Liver (tissue), 9 donors: ENCODE measurements around the gene FAM241B. TPM values are rescaled to one million over a fixed set of nuclear protein-coding genes. Genes with fewer than 3 reads are reported as not detected.

ENCODE experiments used
- DNase-seq: peaks from one replicate; pipeline ENCODE4 v3.0.0-alpha.2; 2017; ENCODE audit warnings: low spot score
- H3K27ac ChIP-seq, 2 donors: one replicate each; pipeline ENCODE4 v1.7.0; 2013; ENCODE audit warnings: inconsistent platforms in 2 of 2, low read length in 2 of 2, control low read depth in 1 of 2, low read depth in 1 of 2, mild to moderate bottlenecking in 1 of 2
- H3K27me3 ChIP-seq, 4 donors: one replicate each; pipeline versions ENCODE4 v1.6.1 to v1.7.0; 2013; ENCODE audit warnings: low read length in 3 of 4, inconsistent platforms in 1 of 4, mild to moderate bottlenecking in 1 of 4, moderate library complexity in 1 of 4; ENCODE audit not compliant: control insufficient read depth in 4 of 4, insufficient read depth in 4 of 4
- H3K36me3 ChIP-seq, 4 donors: one replicate each; pipeline versions ENCODE4 v1.6.1 to v1.7.0; 2013; ENCODE audit warnings: low read length in 3 of 4, mild to moderate bottlenecking in 3 of 4, low read depth in 1 of 4, moderate library complexity in 1 of 4; ENCODE audit not compliant: control insufficient read depth in 4 of 4, insufficient read depth in 3 of 4
- H3K4me1 ChIP-seq, 4 donors: one replicate each; pipeline versions ENCODE4 v1.6.1 to v1.7.0; 2013; ENCODE audit warnings: low read length in 3 of 4, mild to moderate bottlenecking in 3 of 4, moderate library complexity in 1 of 4; ENCODE audit not compliant: control insufficient read depth in 4 of 4, insufficient read depth in 4 of 4
- H3K4me3 ChIP-seq, 3 donors: one replicate each; pipeline versions ENCODE4 v1.6.1 to v1.7.0; 2013; ENCODE audit warnings: low read length in 3 of 3, control low read depth in 1 of 3, low read depth in 1 of 3, mild to moderate bottlenecking in 1 of 3
- H3K9ac ChIP-seq, 2 donors: one replicate each; pipeline ENCODE4 v1.7.0; 2013; ENCODE audit warnings: low read length in 2 of 2, mild to moderate bottlenecking in 2 of 2, moderate library complexity in 2 of 2, control low read depth in 1 of 2, low read depth in 1 of 2
- H3K9me3 ChIP-seq, 4 donors: one replicate each; pipeline versions ENCODE4 v1.6.1 to v1.7.0; 2013; ENCODE audit warnings: low read length in 3 of 4; ENCODE audit not compliant: control insufficient read depth in 4 of 4
- EGR1 ChIP-seq, 2 donors: IDR thresholded peaks; 2 replicates each; pipeline ENCODE4 v1.6.1; 2016 to 2018; ENCODE audit warnings: antibody characterized with exemption in 2 of 2, low read depth in 2 of 2
- FOXA1 ChIP-seq: IDR thresholded peaks from 2 replicates; pipeline ENCODE4 v1.6.1; 2016; ENCODE audit warnings: antibody characterized with exemption
- FOXA2 ChIP-seq: IDR thresholded peaks from 2 replicates; pipeline ENCODE4 v1.6.1; 2016; ENCODE audit warnings: antibody characterized with exemption
- GABPA ChIP-seq, 2 donors: IDR thresholded peaks in 1 of 2; conservative IDR thresholded peaks in 1 of 2; 2 replicates each; pipeline ENCODE4 v1.6.1; 2016; ENCODE audit warnings: antibody characterized with exemption in 2 of 2, mild to moderate bottlenecking in 1 of 2, moderate library complexity in 1 of 2
- HNF4A ChIP-seq, 2 donors: conservative IDR thresholded peaks; 2 replicates each; pipeline ENCODE4 v1.6.1; 2016; ENCODE audit warnings: antibody characterized with exemption in 2 of 2, mild to moderate bottlenecking in 2 of 2
- HNF4G ChIP-seq: IDR thresholded peaks from 2 replicates; pipeline ENCODE4 v1.6.1; 2016; ENCODE audit warnings: antibody characterized with exemption
- JUND ChIP-seq, 2 donors: IDR thresholded peaks; 2 replicates each; pipeline ENCODE4 v1.6.1; 2016; ENCODE audit warnings: antibody characterized with exemption in 2 of 2
- NR2F2 ChIP-seq: IDR thresholded peaks from 2 replicates; pipeline ENCODE4 v1.6.1; 2016; ENCODE audit warnings: antibody characterized with exemption
- RAD21 ChIP-seq, 2 donors: IDR thresholded peaks; 2 replicates each; pipeline ENCODE4 v1.6.1; 2016; ENCODE audit warnings: antibody characterized with exemption in 2 of 2, mild to moderate bottlenecking in 2 of 2
- RXRA ChIP-seq, 2 donors: IDR thresholded peaks; 2 replicates each; pipeline ENCODE4 v1.6.1; 2017 to 2018; ENCODE audit warnings: antibody characterized with exemption in 2 of 2, mild to moderate bottlenecking in 1 of 2
- SP1 ChIP-seq: IDR thresholded peaks from 2 replicates; pipeline ENCODE4 v1.6.1; 2018; ENCODE audit warnings: antibody characterized with exemption, mild to moderate bottlenecking
- TAF1 ChIP-seq: conservative IDR thresholded peaks from 2 replicates; pipeline ENCODE4 v1.6.1; 2016; ENCODE audit warnings: antibody characterized with exemption, mild to moderate bottlenecking
- YY1 ChIP-seq: IDR thresholded peaks from 2 replicates; pipeline ENCODE4 v1.6.1; 2016; ENCODE audit warnings: antibody characterized with exemption, mild to moderate bottlenecking
- WGBS: extraction: QIAGEN DNeasy Blood & Tissue Kit; methylation state at CpG from one replicate; pipeline ENCODE4 v1.1.7; 2013; 5-methylcytosine and 5-hydroxymethylcytosine counted together
- polyA plus RNA-seq, 2 donors: library from polyadenylated mRNA; stranded (reverse) in 1 of 2; unstranded in 1 of 2; fragments of 200-250 nt in 1 of 2; fragments of >200 nt in 1 of 2; fragmentation: Nextera tagmentation in 1 of 2; extraction: Ambion mirVana in 1 of 2; gene quantifications; one replicate each; pipeline versions ENCODE4 v1.2.1 to v1.2.3, GENCODE V29; 2013 to 2015
- total RNA-seq, 2 donors: library from RNA; depleted of rRNA; stranded (reverse); fragments of >200 nt; gene quantifications; one replicate each; pipeline ENCODE4 v1.2.3, GENCODE V29; 2014
- TF ChIP-seq, protein P1 (sequence below): IDR thresholded peaks from 2 replicates; pipeline ENCODE4 v1.6.1; 2016; ENCODE audit warnings: antibody characterized with exemption
- TF ChIP-seq, protein P2 (sequence below): IDR thresholded peaks from 2 replicates; pipeline ENCODE4 v1.6.1; 2016; ENCODE audit warnings: antibody characterized with exemption
- TF ChIP-seq, protein P3 (sequence below): IDR thresholded peaks from 2 replicates; pipeline ENCODE4 v1.6.1; 2016; ENCODE audit warnings: antibody characterized with exemption
- TF ChIP-seq, protein P4 (sequence below): fragments of 150-350 bp; IDR thresholded peaks from 2 replicates; pipeline ENCODE4 v1.5.1; 2017; ENCODE audit warnings: improper control_type of control experiment, low read depth, low read length; ENCODE audit not compliant: missing input control
- TF ChIP-seq, protein P5 (sequence below): IDR thresholded peaks from 2 replicates; pipeline ENCODE4 v1.6.1; 2016; ENCODE audit warnings: antibody characterized with exemption, mild to moderate bottlenecking
- donor health status: healthy.
- donor health status: healthy.
- donor health status: healthy.
- donor health status: healthy.
- donor health status: healthy.

FAM241B gene, protein sequence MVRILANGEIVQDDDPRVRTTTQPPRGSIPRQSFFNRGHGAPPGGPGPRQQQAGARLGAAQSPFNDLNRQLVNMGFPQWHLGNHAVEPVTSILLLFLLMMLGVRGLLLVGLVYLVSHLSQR
- total RNA-seq: under 1 TPM; 0.84 to 0.89 TPM
- polyA plus RNA-seq: 1 to 10 TPM; 2.4 to 2.5 TPM

DNA sequence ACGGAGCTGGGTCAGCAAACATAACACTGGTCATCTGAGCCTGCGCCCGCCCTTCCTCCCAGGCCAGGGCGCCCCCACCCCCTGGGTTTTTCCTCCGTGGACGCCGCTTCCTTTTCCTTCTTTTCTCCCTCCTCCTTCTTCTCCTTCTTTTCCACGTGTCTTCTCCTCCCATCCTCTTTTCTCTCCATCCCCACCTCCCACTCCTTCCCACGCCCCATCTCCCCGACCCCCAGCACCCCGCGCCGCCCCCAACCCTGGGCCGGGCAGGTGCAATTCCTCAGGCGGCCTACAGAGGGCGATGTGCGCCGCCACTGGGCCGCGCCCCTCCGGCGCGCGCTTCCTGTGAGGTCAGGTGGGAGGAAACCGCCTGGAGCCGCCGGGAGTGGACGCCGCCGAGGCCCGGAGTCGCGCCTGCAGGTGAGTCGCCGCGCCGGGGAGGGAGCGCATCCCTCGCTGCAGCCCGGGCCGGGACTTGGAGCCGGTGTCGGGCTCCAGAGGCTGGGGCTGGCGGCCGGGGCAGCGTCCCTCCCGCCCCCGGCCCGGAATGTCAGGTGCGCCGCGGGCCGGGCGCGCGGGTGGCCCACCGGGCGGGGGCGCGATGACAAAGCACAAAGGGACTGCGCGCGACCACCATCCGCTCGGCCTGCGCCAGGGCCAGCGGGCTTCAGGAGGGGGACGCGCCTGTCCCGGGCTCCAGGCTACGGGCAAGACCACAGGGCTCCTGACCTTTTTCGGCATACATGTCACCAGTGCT lies at the start of gene FAM241B:
TSS of gene FAM241B (plus strand) at position 351 of the 754 bp plus-strand sequence. CDS start 1,497 bp downstream, outside the sequence.
- DNase-seq: peak; percentile 57
- Histone ChIP-seq H3K4me1 (peaks cover 2 to 13% (median 8%) of the 10 kb centered on the region in 4 donors), H3K36me3 (no peaks in the 10 kb centered on the region), H3K27me3 (no peaks in the 10 kb centered on the region), H3K9ac (peak within 1 kb of the TSS in 1 of 2 donors; percentile 7), H3K4me3 (peak within 1 kb of the TSS in 2 of 3 donors; percentile 66 to 71), H3K27ac (no peak within 1 kb of the TSS), H3K9me3 (no peaks in the 10 kb centered on the region)
- TF ChIP-seq, protein P1, sequence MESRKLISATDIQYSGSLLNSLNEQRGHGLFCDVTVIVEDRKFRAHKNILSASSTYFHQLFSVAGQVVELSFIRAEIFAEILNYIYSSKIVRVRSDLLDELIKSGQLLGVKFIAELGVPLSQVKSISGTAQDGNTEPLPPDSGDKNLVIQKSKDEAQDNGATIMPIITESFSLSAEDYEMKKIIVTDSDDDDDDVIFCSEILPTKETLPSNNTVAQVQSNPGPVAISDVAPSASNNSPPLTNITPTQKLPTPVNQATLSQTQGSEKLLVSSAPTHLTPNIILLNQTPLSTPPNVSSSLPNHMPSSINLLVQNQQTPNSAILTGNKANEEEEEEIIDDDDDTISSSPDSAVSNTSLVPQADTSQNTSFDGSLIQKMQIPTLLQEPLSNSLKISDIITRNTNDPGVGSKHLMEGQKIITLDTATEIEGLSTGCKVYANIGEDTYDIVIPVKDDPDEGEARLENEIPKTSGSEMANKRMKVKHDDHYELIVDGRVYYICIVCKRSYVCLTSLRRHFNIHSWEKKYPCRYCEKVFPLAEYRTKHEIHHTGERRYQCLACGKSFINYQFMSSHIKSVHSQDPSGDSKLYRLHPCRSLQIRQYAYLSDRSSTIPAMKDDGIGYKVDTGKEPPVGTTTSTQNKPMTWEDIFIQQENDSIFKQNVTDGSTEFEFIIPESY: no peak
- TF ChIP-seq, protein P2, sequence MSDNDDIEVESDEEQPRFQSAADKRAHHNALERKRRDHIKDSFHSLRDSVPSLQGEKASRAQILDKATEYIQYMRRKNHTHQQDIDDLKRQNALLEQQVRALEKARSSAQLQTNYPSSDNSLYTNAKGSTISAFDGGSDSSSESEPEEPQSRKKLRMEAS: no peak
- TF ChIP-seq TAF1 (no peak), SP1 (no peak), RAD21 (IDR thresholded peaks at IDR 0.05) (peak in 1 of 2 donors; percentile 48), NR2F2 (no peak), YY1 (no peak), JUND (IDR thresholded peaks at IDR 0.05) (no peak), RXRA (IDR thresholded peaks at IDR 0.05) (no peak), FOXA1 (no peak)
- TF ChIP-seq, protein P3, sequence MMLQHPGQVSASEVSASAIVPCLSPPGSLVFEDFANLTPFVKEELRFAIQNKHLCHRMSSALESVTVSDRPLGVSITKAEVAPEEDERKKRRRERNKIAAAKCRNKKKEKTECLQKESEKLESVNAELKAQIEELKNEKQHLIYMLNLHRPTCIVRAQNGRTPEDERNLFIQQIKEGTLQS: no peak
- TF ChIP-seq, protein P4, sequence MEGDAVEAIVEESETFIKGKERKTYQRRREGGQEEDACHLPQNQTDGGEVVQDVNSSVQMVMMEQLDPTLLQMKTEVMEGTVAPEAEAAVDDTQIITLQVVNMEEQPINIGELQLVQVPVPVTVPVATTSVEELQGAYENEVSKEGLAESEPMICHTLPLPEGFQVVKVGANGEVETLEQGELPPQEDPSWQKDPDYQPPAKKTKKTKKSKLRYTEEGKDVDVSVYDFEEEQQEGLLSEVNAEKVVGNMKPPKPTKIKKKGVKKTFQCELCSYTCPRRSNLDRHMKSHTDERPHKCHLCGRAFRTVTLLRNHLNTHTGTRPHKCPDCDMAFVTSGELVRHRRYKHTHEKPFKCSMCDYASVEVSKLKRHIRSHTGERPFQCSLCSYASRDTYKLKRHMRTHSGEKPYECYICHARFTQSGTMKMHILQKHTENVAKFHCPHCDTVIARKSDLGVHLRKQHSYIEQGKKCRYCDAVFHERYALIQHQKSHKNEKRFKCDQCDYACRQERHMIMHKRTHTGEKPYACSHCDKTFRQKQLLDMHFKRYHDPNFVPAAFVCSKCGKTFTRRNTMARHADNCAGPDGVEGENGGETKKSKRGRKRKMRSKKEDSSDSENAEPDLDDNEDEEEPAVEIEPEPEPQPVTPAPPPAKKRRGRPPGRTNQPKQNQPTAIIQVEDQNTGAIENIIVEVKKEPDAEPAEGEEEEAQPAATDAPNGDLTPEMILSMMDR: peak; percentile 75
- 5% methylated on average over 72 of the region's 72 CpGs for WGBS

DNA sequence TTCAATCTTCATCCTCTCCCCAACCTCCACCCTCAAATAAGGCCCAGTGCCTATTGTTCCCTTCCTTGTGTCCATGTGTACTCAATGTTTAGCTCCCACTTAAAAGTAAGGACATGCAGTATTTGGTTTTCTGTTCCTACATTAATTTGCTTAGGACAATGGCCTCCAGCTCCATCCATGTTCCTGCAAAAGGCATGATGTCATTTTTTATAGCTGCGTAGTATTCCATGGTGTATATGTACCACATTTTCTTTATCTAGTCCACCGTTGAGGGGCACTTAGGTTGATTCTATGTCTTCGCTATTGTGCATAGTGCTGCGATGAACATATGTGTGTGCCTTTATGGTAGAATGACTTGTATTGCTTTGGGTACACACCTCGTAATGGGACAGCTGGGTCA lies 49.6 kb upstream of the FAM241B start:
- peaks cover 0 to 9% (median 3%) of the 10 kb centered on the region in 4 donors for H3K4me1 ChIP-seq
- DNase-seq: no peak
- 65% methylated on average over 5 of the region's 5 CpGs for WGBS
- peaks cover 0 to 26% (median 2%) of the 10 kb centered on the region in 4 donors for H3K27me3 ChIP-seq
- no peak overlapping the region for H3K27ac ChIP-seq
- no peaks in the 10 kb centered on the region for H3K9me3 ChIP-seq
- no peak overlapping the region for H3K4me3 ChIP-seq
- no peak overlapping the region for H3K9ac ChIP-seq
- no peaks in the 10 kb centered on the region for H3K36me3 ChIP-seq
- TF ChIP-seq, protein P5, sequence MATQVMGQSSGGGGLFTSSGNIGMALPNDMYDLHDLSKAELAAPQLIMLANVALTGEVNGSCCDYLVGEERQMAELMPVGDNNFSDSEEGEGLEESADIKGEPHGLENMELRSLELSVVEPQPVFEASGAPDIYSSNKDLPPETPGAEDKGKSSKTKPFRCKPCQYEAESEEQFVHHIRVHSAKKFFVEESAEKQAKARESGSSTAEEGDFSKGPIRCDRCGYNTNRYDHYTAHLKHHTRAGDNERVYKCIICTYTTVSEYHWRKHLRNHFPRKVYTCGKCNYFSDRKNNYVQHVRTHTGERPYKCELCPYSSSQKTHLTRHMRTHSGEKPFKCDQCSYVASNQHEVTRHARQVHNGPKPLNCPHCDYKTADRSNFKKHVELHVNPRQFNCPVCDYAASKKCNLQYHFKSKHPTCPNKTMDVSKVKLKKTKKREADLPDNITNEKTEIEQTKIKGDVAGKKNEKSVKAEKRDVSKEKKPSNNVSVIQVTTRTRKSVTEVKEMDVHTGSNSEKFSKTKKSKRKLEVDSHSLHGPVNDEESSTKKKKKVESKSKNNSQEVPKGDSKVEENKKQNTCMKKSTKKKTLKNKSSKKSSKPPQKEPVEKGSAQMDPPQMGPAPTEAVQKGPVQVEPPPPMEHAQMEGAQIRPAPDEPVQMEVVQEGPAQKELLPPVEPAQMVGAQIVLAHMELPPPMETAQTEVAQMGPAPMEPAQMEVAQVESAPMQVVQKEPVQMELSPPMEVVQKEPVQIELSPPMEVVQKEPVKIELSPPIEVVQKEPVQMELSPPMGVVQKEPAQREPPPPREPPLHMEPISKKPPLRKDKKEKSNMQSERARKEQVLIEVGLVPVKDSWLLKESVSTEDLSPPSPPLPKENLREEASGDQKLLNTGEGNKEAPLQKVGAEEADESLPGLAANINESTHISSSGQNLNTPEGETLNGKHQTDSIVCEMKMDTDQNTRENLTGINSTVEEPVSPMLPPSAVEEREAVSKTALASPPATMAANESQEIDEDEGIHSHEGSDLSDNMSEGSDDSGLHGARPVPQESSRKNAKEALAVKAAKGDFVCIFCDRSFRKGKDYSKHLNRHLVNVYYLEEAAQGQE: no peak
- TF ChIP-seq EGR1 (IDR thresholded peaks at IDR 0.05; ENCODE audit: low read depth in 2 of 2) (no peak), GABPA (IDR thresholded peaks at IDR 0.05 in 1 of 2, conservative IDR thresholded peaks at IDR 0.05 in 1 of 2) (no peak), HNF4A (conservative IDR thresholded peaks at IDR 0.05) (no peak), RXRA (IDR thresholded peaks at IDR 0.05) (no peak), RAD21 (IDR thresholded peaks at IDR 0.05) (no peak), SP1 (no peak), HNF4G (no peak), TAF1 (no peak), FOXA2 (no peak), JUND (IDR thresholded peaks at IDR 0.05) (no peak), NR2F2 (no peak)
- TF ChIP-seq, protein P4: no peak
- TF ChIP-seq, protein P2: no peak
- TF ChIP-seq, protein P3: no peak
